GM19023 (cell line): ENCODE results near the gene PLEKHG1.

Experiments used
- ATAC-seq: cut with Tn5 transposase; IDR thresholded peaks from one replicate; pipeline ENCODE4 v1.9.1; 2021; ENCODE audit warnings: mild to moderate bottlenecking, moderate library complexity; ENCODE audit not compliant: unreplicated experiment

PLEKHG1 gene

GRCh38 chr6:150617496-150618460 is 18.1 kb downstream of the PLEKHG1 start:
- no peak for ATAC-seq

DNA sequence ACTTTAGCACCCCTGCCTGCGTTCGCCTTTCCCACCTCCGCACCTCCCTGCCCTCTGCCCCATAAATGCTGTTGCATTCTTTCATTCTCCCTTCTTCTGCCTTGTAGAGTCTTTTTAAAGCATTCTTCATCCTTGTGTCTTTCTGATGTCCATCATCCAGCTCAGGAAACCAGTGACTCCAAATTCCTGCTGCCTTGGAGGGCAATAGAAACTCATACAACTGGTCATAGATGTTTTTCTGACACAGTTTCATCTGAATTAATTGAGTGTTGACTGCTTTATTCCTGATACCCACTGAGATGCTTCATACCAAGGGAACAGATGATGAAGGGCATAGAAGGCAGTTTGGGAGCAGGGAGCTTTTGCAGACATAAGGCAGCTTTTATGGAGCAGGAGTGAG is 19.6 kb downstream of the PLEKHG1 start:
- no peak for ATAC-seq

DNA sequence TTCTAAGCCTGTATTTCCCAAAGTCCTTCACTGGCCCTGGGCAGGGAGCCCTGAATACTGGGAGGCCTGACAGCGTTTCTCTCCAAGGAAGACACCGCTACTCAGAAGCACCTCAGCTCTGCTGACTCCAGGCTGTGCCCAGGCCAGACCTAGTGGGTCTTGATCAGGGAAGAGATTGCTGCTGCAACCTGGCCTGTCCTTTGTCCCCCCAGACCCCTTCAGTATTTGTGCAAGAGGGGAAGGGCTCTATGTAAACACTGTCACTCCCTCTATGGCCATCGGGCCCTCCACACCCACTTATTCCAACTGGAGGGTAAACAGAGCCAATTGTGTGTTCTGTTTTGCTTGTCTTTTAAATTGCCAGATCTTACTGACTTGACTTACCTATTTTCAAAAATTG is 20.6 kb downstream of the PLEKHG1 start:
- ATAC-seq: no peak

DNA sequence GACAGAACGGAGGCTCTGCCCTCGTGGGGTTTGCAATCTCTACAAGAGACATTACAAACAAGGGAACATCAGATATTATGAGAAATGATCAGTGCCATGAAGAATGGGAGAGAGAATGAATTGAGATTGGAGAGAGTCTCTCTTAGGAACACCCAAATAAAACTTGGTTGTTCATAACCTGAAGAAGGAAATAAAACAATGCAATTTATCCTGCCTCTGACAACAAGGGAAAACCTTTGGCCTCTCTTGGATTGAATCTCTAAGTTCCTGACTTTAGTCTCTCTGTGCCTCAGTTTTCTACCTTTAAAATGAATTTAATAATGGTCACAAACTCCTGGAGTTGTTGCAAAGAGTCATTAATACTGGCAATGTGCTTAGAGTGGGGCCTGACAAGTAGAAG is 21.1 kb downstream of the PLEKHG1 start:
- no peak for ATAC-seq

- ATAC-seq: no peak
Measured at GRCh38 chr6:150622476-150622875, 22.8 kb downstream of the PLEKHG1 start.

DNA sequence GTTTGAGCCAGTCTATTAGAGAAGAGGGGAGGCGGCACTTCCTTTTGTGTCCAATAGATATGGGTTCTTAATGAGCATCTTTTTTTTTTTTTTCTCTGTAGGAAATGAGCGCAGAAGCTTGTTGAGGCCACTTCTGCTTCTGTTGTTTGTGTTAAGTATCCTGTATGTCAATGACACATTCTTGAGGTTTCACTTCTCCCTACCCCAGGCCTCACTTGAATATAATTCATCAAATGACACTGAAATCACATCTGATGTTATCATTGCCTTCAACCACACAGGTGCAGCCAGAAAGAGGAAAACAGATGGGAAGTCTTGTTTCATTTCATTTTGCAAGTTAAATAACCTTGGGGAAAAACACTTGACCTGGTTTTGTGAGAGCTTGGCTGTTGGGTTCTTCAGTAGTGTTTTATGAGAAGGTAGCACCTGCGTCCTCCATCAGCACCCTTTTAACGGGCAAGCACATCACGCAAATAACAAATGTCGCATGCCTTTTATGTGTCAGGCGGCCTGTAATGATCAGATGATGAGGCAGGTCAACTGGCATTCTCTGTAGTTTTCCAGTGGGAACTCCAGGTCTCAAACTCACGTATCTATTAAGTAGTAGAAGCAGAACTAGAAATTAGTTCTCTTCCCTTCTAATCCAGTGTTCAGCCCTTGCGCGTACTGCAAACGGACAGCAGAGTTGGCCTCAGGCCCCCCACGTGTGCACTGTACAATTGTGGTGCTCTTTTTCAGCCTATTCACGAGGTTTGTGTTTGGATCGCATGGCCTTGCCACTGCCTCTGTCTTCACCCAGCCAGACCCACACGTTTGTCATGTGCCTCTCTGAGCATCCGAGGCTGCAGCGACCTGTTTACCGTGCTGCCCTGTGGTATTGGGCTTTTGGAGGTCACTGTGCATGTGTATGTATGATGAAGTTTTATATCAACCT is 23.5 kb downstream of the PLEKHG1 start:
- peak; percentile 93 for ATAC-seq

DNA sequence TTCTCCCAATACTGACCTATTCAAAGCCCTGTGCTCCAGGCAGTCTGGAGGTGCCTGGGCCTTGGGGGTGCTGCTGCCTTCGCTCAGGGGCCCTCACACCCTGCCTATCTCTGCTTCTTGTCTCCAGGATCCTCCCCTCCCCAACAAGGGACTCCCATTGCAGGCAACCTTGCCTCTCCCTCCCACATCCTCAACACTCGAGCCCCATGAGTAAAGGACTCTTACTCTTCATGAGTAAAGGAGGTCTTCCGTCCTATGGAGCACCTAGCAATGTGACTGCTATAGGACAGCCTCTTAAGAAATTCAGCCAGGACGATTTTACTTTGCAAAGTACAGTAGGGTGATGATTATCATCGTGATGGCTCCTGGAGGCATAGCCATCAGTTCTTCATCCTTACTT is 24.5 kb downstream of the PLEKHG1 start:
- ATAC-seq: no peak

DNA sequence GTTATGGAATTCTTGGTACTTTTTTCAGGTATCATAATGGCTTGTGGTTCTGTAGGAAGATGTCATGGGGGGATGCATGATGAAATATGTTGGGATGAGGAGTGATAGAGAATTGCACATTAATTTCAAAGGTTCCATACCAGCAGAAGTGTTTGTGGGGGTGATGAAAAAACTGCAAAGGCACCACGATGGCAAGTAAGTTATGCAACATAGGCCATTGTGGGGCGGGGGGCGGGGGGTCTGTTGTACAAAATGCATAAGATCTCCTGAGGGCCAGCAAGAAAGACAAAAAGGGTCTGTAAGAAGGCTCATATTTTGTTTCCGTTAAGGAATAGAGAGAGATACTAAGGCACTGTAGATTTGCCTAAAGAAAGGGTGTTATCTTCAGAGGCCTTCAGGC is 26.2 kb downstream of the PLEKHG1 start:
- no peak for ATAC-seq

DNA sequence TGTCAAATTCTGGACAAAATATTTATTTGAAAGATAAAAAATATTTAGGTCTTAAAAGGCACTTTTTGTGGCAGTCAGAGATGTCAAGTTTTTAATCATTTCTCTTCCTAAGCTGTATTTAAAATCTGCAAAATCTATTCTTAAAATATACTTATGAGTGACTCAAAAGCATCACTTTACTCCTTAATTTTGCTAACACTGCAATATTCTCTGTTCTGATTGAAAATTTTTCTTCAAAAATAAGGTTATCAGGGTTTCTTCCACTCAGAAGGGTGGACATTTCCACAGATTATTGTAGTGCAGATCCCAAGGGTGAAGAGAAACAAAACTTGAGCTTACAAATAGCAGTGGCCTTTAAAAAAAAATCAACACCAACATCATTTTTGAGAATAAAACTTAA is 27.5 kb downstream of the PLEKHG1 start:
- ATAC-seq: no peak

GRCh38 chr6:150627585-150628025 is 27.9 kb downstream of the PLEKHG1 start:
- no peak for ATAC-seq

DNA sequence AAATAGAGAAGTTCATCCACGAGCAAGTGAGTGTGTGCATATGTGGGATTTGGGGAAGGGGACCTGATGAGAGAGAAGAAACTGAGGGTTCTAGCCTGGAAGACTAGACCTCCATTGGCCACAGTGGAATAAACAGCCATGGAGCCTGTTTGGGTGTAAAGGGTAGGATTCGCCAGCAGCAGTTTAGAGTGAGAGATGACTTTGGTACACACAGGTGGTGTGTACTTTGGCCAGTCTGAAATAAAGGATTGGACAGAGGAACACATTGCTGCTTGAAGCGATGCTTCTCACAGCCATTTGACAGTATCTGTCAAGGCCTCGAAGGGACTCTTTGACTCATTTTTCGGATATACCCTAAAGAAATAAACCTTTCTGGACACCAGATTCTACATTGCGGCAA is 29.2 kb downstream of the PLEKHG1 start:
- no peak for ATAC-seq

DNA sequence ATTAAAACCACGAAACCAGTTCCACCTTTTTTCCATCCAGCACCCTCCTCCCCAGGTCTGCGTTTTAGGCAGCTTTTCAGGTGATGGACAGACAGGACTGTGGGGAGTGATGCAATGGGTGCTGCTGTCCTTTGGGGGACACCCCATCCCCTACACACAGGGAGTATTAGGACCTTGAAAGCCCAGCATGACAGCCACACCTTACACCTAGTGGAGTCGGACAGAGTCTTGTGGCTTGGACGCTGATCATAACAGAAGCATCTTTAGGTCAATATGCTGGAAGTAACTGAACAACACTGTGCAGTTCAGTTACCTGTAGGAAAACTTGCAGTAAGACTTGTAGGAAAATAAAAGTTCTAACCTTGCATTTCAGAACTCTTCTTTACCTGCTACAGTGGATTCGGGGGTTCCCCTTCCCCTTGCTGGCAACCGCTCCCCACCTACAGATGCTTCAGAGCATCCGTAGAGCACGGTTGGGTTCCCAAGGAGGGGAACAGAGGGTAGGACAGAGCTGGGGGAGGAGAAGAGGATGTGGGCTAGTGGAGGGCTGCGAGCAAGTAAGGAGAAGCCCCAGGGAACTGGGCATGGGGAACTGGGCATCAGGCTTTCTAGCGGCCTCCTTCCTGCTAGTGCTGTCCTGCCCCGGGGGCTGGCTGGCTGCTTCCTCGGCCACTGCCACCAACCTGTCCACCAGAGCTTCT is 31.7 kb downstream of the PLEKHG1 start:
- peak; percentile 41 for ATAC-seq

GRCh38 chr6:150631984-150632642 is 32.4 kb downstream of the PLEKHG1 start:
- ATAC-seq: no peak

DNA sequence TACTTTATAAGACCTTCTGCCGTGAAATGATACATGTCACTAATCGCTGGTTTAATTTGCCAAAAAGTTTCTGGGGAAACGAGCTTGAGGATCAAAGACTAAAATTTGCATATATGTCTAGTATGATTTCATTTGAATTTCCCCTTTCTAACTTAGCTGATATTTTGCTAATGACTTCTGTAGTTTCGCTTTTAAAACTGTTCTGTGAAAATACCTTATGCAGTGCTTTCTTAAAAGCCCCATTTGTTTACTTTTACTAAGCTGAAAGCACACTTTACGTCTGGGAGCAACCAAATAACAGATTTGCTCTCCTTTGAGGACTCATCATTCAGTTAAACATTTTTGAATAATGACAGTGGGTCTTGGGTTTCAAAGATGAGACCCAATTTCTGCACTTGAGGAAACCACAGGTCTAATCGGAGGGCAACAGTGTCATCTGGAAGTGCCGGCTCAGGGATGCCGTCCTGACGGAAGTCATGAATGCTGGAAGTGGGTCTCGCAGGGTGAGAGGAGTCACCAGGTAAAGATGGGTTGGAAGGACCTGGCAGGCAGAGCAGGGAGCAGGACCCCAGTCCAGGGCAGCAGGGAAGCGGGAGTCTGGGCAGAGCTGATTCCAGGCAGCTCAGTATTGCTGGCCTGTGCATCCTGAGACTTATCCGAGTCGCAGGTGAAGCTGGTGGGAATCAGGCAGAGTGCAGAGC is 33.2 kb downstream of the PLEKHG1 start:
- ATAC-seq: peak; percentile 40

DNA sequence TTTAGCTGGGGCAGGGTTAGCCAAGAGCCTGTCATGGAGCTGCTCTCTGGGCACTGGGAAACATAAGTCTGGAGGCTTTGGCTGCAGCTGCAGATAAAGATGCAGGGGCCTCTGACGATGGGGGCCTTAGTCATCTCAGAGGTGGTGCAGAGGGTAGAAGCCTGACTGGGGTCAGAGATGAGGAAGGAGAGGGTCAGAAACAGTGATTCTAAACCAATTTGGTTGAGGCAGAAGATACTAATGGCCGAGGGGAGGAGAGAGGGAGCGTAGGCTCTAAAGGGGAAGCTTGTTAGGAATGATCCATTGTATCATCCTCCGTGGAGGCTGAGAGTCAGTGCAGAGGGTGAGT is 33.8 kb downstream of the PLEKHG1 start:
- peak; percentile 27 for ATAC-seq

DNA sequence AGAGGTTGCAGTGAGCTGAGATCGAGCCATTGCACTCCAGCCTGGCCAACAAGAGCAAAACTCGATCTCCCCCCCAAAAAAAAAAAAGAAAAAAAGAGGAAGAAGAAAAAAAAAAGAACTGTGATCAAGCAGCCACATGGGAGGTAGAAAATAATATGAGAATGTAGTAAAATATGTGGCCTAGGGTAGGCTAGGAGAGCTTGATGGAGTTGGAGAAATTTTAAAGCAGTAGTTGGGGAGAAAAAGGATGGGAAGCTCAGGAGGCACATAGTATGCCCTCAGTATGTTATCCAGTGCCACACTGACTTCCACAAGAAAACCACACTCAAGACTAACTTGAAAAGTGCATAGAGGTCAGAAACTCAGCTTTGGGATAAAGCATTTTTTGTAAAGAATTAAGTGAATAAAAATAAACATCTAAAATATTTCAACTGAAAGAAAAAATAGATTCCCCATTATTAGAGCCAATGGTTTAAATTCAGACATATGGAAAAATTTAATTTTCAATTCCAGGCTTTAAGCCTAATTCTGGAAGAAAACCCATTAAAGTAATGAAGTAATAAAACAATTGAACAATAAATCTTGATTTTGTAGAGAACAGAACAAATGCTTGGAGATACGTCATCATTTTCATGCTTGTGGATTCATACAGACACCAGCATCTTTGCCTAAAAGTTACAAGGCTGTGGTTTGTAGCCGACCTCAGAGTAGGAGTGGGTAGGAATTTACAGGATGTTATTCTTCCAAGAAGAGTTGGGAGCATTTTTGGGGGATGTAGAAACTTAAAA is 34.7 kb downstream of the PLEKHG1 start:
- no peak for ATAC-seq

GRCh38 chr6:150634964-150635292 is 35.2 kb downstream of the PLEKHG1 start:
- no peak for ATAC-seq

- no peak for ATAC-seq
Measured at GRCh38 chr6:150635906-150636514, 36.3 kb downstream of the PLEKHG1 start.

DNA sequence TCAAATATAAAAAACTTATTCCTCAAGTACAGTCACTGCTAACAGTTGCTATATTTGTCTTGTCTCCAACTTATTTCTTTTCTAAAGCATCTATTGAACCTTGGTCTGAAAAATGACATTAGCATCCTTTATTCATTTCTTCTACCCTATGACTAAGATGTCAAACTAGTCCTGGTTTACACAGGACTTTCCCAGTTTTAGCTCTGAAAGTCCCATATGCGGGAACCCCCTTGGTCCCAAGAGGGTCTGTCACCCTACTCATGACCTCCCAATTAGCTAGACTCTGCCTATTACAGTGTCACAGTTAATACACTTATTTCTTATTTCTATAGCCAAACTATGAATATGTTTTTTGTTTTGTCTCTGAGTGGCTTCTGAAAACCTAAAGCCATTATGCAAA is 37.1 kb downstream of the PLEKHG1 start:
- no peak for ATAC-seq
